HT-29 (cell line): ENCODE results near the gene C14orf119. TPM values are rescaled to one million over a fixed set of nuclear protein-coding genes. Genes with fewer than 3 reads are reported as not detected.

Experiments used
- DNase-seq: peaks from one replicate; pipeline ENCODE4 v3.0.0-alpha.2; 2015; ENCODE audit warnings: low spot score
- total RNA-seq: library from RNA; depleted of rRNA; stranded (reverse); fragments of >200 nt; shearing (Covaris generic); gene quantifications from 2 replicates; pipeline ENCODE4 v1.2.3, GENCODE V29; 2014; rRNA removed

C14orf119 gene
- total RNA-seq, 1 experiment from 2014 or later, result 31.4 TPM

- DNase-seq, result no peak
Observed at GRCh38 chr14:23148591-23149249, 53.4 kb downstream of the C14orf119 start.

- DNase-seq, result no peak
Observed at GRCh38 chr14:23149745-23150144, 54.4 kb downstream of the C14orf119 start.

Other genes starting within 250 kb of the C14orf119 start
- gene LRP10, start 223.8 kb upstream of the C14orf119 start, total RNA-seq, result 54.2 and 61.1 TPM in 2 replicates
- 0.18 and 0.53 TPM in 2 replicates for gene REM2, start 212.3 kb upstream of the C14orf119 start, total RNA-seq
- 54.9 and 56.3 TPM in 2 replicates for gene RBM23, start 176.4 kb upstream of the C14orf119 start, total RNA-seq
- gene PRMT5, start 166.1 kb upstream of the C14orf119 start, total RNA-seq, result 46.4 and 47.6 TPM in 2 replicates
- gene HAUS4, start 138.4 kb upstream of the C14orf119 start, total RNA-seq, result 28.5 and 29.4 TPM in 2 replicates
- 52.0 and 53.6 TPM in 2 replicates for gene AJUBA, start 113.0 kb upstream of the C14orf119 start, total RNA-seq
- gene C14orf93, start 85.4 kb upstream of the C14orf119 start, total RNA-seq, result 14.6 and 15.1 TPM in 2 replicates
- gene PSMB5, start 60.6 kb upstream of the C14orf119 start, total RNA-seq, result 198 and 205 TPM in 2 replicates
- not detected in 2 replicates for gene PSMB11, start 53.3 kb upstream of the C14orf119 start, total RNA-seq
- 11.4 and 15.0 TPM in 2 replicates for gene CDH24, start 38.0 kb upstream of the C14orf119 start, total RNA-seq
- 59.1 and 64.4 TPM in 2 replicates for gene ACIN1, start 369 bp upstream of the C14orf119 start, total RNA-seq
- gene CIROP, start 9.5 kb downstream of the C14orf119 start, total RNA-seq, result not detected in 2 replicates
- gene CEBPE, start 23.8 kb downstream of the C14orf119 start, total RNA-seq, result not detected in 2 replicates
- gene SLC7A8, start 88.2 kb downstream of the C14orf119 start, total RNA-seq, result 0.03 and 0.23 TPM in 2 replicates
- gene RNF212B, start 142.4 kb downstream of the C14orf119 start, total RNA-seq, result not detected in 2 replicates
- 4.3 and 7.9 TPM in 2 replicates for gene HOMEZ, start 190.6 kb downstream of the C14orf119 start, total RNA-seq
- 2.7 and 4.3 TPM in 2 replicates for gene PPP1R3E, start 207.4 kb downstream of the C14orf119 start, total RNA-seq
- gene BCL2L2, start 211.3 kb downstream of the C14orf119 start, total RNA-seq, result 14.6 and 20.3 TPM in 2 replicates
- gene PABPN1, start 226.0 kb downstream of the C14orf119 start, total RNA-seq, result 63.4 and 72.1 TPM in 2 replicates